OCI-LY7 (cell line): ENCODE results near the gene MLST8. TPM values are rescaled to one million over a fixed set of nuclear protein-coding genes. Genes with fewer than 3 reads are reported as not detected.

Source experiments
- BruUV-seq: library from RNA; stranded (reverse); fragments of 400-500 nt; replicated peaks from 2 replicates; lab custom pipeline; 2021; lab: Mats Ljungman, UMichigan
- CTCF ChIA-PET: fragments of 300-600 bp; sonication (Branson Sonifier 250); formaldehyde crosslinking; loops from one replicate; lab custom pipeline; 2022; ENCODE audit warnings: antibody characterized with exemption; ENCODE audit not compliant: unreplicated experiment; lab: Charles Lee
- POLR2A ChIA-PET: fragments of 300-600 bp; sonication (Branson Sonifier 250); formaldehyde crosslinking; loops from one replicate; lab custom pipeline; 2022; ENCODE audit warnings: antibody characterized with exemption; lab: Charles Lee
- DNase-seq: peaks from one replicate; pipeline ENCODE4 v3.0.0-alpha.2; 2015; ENCODE audit warnings: low spot score
- H2AFZ ChIP-seq: fragments of 200-600 bp; sonication (generic), shearing (Covaris generic); 2 replicates; pipeline ENCODE4 v1.6.1; 2014; ENCODE audit warnings: mild to moderate bottlenecking, antibody characterized with exemption, low read length, moderate library complexity
- H3K27ac ChIP-seq: fragments of 200-600 bp; sonication (generic); 2 replicates; pipeline ENCODE4 v1.5.1; 2014; ENCODE audit warnings: mixed run types, low read depth, mild to moderate bottlenecking, moderate library complexity, low read length, inconsistent platforms; ENCODE audit not compliant: poor library complexity, severe bottlenecking
- H3K36me3 ChIP-seq: fragments of 200-600 bp; sonication (generic); 2 replicates; pipeline ENCODE4 v1.6.1; 2014; ENCODE audit warnings: mild to moderate bottlenecking, antibody characterized with exemption, low read length, moderate library complexity, mixed read lengths; ENCODE audit not compliant: insufficient read depth
- H3K4me1 ChIP-seq: fragments of 200-600 bp; sonication (generic); 2 replicates; pipeline ENCODE4 v1.5.1; 2014; ENCODE audit warnings: mild to moderate bottlenecking, low read length; ENCODE audit not compliant: insufficient read depth, poor library complexity, severe bottlenecking
- H3K4me2 ChIP-seq: fragments of 200-600 bp; sonication (generic); 2 replicates; pipeline ENCODE4 v1.6.1; 2014; ENCODE audit warnings: mild to moderate bottlenecking, low read length
- H3K4me3 ChIP-seq: fragments of 200-600 bp; sonication (generic); 2 replicates; pipeline ENCODE4 v1.5.1; 2014; ENCODE audit warnings: mild to moderate bottlenecking, low read depth, low read length; ENCODE audit not compliant: poor library complexity, severe bottlenecking
- H3K79me2 ChIP-seq: fragments of 200-600 bp; sonication (generic); 2 replicates; pipeline ENCODE4 v1.6.1; 2016; ENCODE audit warnings: low read depth, mild to moderate bottlenecking, low read length, moderate library complexity, mixed read lengths; ENCODE audit not compliant: insufficient read depth
- H3K9me2 ChIP-seq: fragments of 200-600 bp; sonication (generic); 2 replicates; pipeline ENCODE4 v1.6.1; 2016; ENCODE audit warnings: mild to moderate bottlenecking, low read length, mixed read lengths; ENCODE audit not compliant: insufficient read depth
- H3K9me3 ChIP-seq: fragments of 200-600 bp; sonication (generic); 2 replicates; pipeline ENCODE4 v1.6.1; 2014; ENCODE audit warnings: mild to moderate bottlenecking, mixed run types, low read length, mixed read lengths
- H4K20me1 ChIP-seq: fragments of 200-600 bp; sonication (generic); 2 replicates; pipeline ENCODE4 v1.6.1; 2014; ENCODE audit warnings: mild to moderate bottlenecking, antibody characterized with exemption, low read length, moderate library complexity, mixed read lengths; ENCODE audit not compliant: insufficient read depth
- CTCF ChIP-seq: fragments of 200-600 bp; sonication (generic); conservative IDR thresholded peaks from 2 replicates; pipeline ENCODE4 v1.5.1; 2014; ENCODE audit warnings: mild to moderate bottlenecking, antibody characterized with exemption, low read length, moderate library complexity, mixed read lengths
- EZH2phosphoT487 ChIP-seq: fragments of 200-600 bp; sonication (generic); IDR thresholded peaks from 2 replicates; pipeline ENCODE4 v1.6.1; 2018; ENCODE audit warnings: low read depth, borderline replicate concordance, mild to moderate bottlenecking, mixed run types, antibody characterized with exemption, low read length, moderate library complexity, mixed read lengths
- intact Hi-C: fragments of 100-400 bp; cut with micrococcal nuclease; formaldehyde crosslinking; loops from one replicate; pipeline ENCODE4 v1.10.0; 2022; ENCODE audit not compliant: unreplicated experiment
- total RNA-seq, 2 experiments: library from RNA; depleted of rRNA in 1 of 2; stranded (reverse); fragments of >200 nt in 1 of 2; shearing (Covaris generic) in 1 of 2; gene quantifications; 2 replicates each; pipeline ENCODE4 v1.2.3, GENCODE V29; 2014 to 2022

MLST8 gene
- total RNA-seq, 2 experiments from 2014 or later: 65.4 to 71.3 TPM

GRCh38 chr16:2234813-2235170 is 29.5 kb downstream of the MLST8 start:
- intact Hi-C loops: no loop called here
- no peak overlapping the region for H2AFZ ChIP-seq
- ChIA-PET POLR2A (no interaction called here), CTCF (no interaction called here)
- peaks cover 79% of the 10 kb centered on the region for H3K36me3 ChIP-seq
- H3K4me2 ChIP-seq: no peak overlapping the region
- no TSS peak for BruUV-seq
- no peak overlapping the region for H3K27ac ChIP-seq
- no peak for TF ChIP-seq CTCF
- TF ChIP-seq EZH2phosphoT487: no peak
- no peaks in the 10 kb centered on the region for H3K9me2 ChIP-seq
- H3K4me1 ChIP-seq: no peaks in the 10 kb centered on the region
- DNase-seq: no peak
- no peaks in the 10 kb centered on the region for H3K79me2 ChIP-seq
- no peaks in the 10 kb centered on the region for H4K20me1 ChIP-seq
- no peak overlapping the region for H3K4me3 ChIP-seq
- H3K9me3 ChIP-seq: no peaks in the 10 kb centered on the region

GRCh38 chr16:2235234-2235651 is 30.0 kb downstream of the MLST8 start:
- H3K36me3 ChIP-seq: peaks cover 76% of the 10 kb centered on the region
- no peak for DNase-seq
- POLR2A ChIA-PET: no interaction called here
- TF ChIP-seq EZH2phosphoT487 (no peak), CTCF (no peak)
- H3K4me1 ChIP-seq: no peaks in the 10 kb centered on the region
- H3K4me2 ChIP-seq: no peak overlapping the region
- H3K4me3 ChIP-seq: no peak overlapping the region
- no peaks in the 10 kb centered on the region for H3K79me2 ChIP-seq
- CTCF ChIA-PET: interaction anchor here (0.6 kb wide), 1 partner anchor 14 kb away, joined by 16 read pairs; no protein-coding TSS in a partner anchor
- H4K20me1 ChIP-seq: no peaks in the 10 kb centered on the region
- H3K9me3 ChIP-seq: no peaks in the 10 kb centered on the region
- no TSS peak for BruUV-seq
- no peak overlapping the region for H2AFZ ChIP-seq
- H3K27ac ChIP-seq: no peak overlapping the region
- H3K9me2 ChIP-seq: no peaks in the 10 kb centered on the region
- intact Hi-C loops: no loop called here

- Histone ChIP-seq H4K20me1 (no peaks in the 10 kb centered on the region), H3K36me3 (peaks cover 72% of the 10 kb centered on the region), H3K4me2 (no peak overlapping the region), H2AFZ (no peak overlapping the region), H3K9me2 (no peaks in the 10 kb centered on the region), H3K79me2 (no peaks in the 10 kb centered on the region), H3K4me1 (no peaks in the 10 kb centered on the region), H3K9me3 (no peaks in the 10 kb centered on the region), H3K27ac (no peak overlapping the region), H3K4me3 (no peak overlapping the region)
- CTCF ChIA-PET: interaction anchor here (0.6 kb wide), 1 partner anchor 14 kb away, joined by 16 read pairs; no protein-coding TSS in a partner anchor
- no TSS peak for BruUV-seq
- no peak for TF ChIP-seq CTCF
- no peak for TF ChIP-seq EZH2phosphoT487
- DNase-seq: no peak
- intact Hi-C loops: no loop called here
- POLR2A ChIA-PET: no interaction called here
Measured at GRCh38 chr16:2235695-2236336, 30.6 kb downstream of the MLST8 start.
